Body of pancreas (tissue), 4 donors: ENCODE data around the gene VWA5A.

Source experiments
- POLR2A ChIP-seq, 3 donors: fragments of 450-650 bp; IDR thresholded peaks; one replicate each; pipeline ENCODE4 v1.6.1; 2016; ENCODE audit warnings: antibody characterized with exemption in 3 of 3, mild to moderate bottlenecking in 2 of 3
- TF ChIP-seq, protein P1 (sequence below), 7 experiments: fragments of 450-650 bp in 4 of 7; fragments of 200-600 bp in 3 of 7; sonication (generic) in 3 of 7; IDR thresholded peaks; one replicate each; pipeline ENCODE4 v1.5.1; 2016 to 2019; ENCODE audit warnings: antibody characterized with exemption in 7 of 7

DNA sequence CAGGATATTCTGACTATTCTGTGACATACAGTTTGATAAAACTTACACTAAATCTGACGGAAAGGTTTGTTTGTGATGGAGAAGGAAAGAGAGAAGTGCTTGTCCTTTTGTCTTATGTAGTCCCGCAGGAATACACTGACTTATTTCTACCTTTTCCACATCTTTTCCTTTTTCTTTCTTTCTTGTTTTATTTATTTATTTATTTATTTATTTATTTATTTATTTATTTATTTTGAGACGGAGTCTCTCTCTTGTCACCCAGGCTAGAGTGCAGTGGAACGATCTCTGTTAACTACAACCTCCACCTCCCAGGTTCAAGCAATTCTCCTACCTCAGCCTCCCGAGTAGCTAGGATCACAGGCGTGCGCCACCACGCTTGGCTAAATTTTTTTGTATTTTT lies 43.1 kb upstream of the VWA5A start:
- TF ChIP-seq, protein P1, sequence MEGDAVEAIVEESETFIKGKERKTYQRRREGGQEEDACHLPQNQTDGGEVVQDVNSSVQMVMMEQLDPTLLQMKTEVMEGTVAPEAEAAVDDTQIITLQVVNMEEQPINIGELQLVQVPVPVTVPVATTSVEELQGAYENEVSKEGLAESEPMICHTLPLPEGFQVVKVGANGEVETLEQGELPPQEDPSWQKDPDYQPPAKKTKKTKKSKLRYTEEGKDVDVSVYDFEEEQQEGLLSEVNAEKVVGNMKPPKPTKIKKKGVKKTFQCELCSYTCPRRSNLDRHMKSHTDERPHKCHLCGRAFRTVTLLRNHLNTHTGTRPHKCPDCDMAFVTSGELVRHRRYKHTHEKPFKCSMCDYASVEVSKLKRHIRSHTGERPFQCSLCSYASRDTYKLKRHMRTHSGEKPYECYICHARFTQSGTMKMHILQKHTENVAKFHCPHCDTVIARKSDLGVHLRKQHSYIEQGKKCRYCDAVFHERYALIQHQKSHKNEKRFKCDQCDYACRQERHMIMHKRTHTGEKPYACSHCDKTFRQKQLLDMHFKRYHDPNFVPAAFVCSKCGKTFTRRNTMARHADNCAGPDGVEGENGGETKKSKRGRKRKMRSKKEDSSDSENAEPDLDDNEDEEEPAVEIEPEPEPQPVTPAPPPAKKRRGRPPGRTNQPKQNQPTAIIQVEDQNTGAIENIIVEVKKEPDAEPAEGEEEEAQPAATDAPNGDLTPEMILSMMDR (IDR thresholded peaks at IDR 0.05): no peak
- TF ChIP-seq POLR2A (IDR thresholded peaks at IDR 0.05): no peak
